Keratinocyte (primary cell): Measurements from ENCODE around the gene ZC3H4. TPM values are rescaled to one million over a fixed set of nuclear protein-coding genes. Genes with fewer than 3 reads are reported as not detected.

Source experiments
- DNase-seq: peaks from one replicate; pipeline ENCODE4 v3.0.0-alpha.2; 2011; ENCODE audit warnings: low read depth, missing footprints, low spot score
- FAIRE-seq: peaks from 2 replicates; lab custom pipeline; 2011; peaks lifted over from hg19 to GRCh38; lab: Jason Lieb, UNC
- H2AFZ ChIP-seq: 2 replicates; pipeline ENCODE4 v1.6.0; 2012; ENCODE audit warnings: low read length, control low read depth, inconsistent platforms; ENCODE audit not compliant: control insufficient read depth
- H3K27ac ChIP-seq: 2 replicates; pipeline ENCODE4 v1.5.1; 2011; ENCODE audit warnings: low read length; ENCODE audit not compliant: control insufficient read depth, insufficient read depth
- H3K27me3 ChIP-seq: 3 replicates; pipeline ENCODE4 v1.6.0; 2011; ENCODE audit warnings: low read length; ENCODE audit not compliant: control insufficient read depth, insufficient read depth; ENCODE audit errors: extremely low read depth
- H3K36me3 ChIP-seq, 2 experiments: 2 replicates in 1 of 2; 3 replicates in 1 of 2; pipeline ENCODE4 v1.5.1; 2011; ENCODE audit warnings: low read length in 2 of 2, mild to moderate bottlenecking in 1 of 2; ENCODE audit not compliant: control insufficient read depth in 2 of 2, insufficient read depth in 2 of 2; ENCODE audit errors: extremely low read depth in 1 of 2
- H3K4me1 ChIP-seq: 3 replicates; pipeline ENCODE4 v1.5.1; 2011; ENCODE audit warnings: low read length; ENCODE audit not compliant: control insufficient read depth, insufficient read depth; ENCODE audit errors: extremely low read depth
- H3K4me2 ChIP-seq: 3 replicates; pipeline ENCODE4 v1.6.0; 2011; ENCODE audit warnings: low read depth, low read length; ENCODE audit not compliant: control insufficient read depth, insufficient read depth; ENCODE audit errors: extremely low read depth
- H3K4me3 ChIP-seq, 3 experiments: fragments of 200-600 bp in 1 of 3; sonication (generic) in 1 of 3; 2 replicates in 2 of 3; 3 replicates in 1 of 3; pipeline ENCODE4 v1.5.1; 2011 to 2016; ENCODE audit warnings: low read length in 3 of 3, mild to moderate bottlenecking in 3 of 3, control low read depth in 2 of 3, inconsistent platforms in 1 of 3, low read depth in 1 of 3, mixed read lengths in 1 of 3, mixed run types in 1 of 3, moderate library complexity in 1 of 3; ENCODE audit not compliant: control insufficient read depth in 2 of 3, insufficient read depth in 2 of 3; ENCODE audit errors: extremely low read depth in 1 of 3
- H3K79me2 ChIP-seq: 2 replicates; pipeline ENCODE4 v1.6.0; 2012; ENCODE audit warnings: low read length; ENCODE audit not compliant: control insufficient read depth, insufficient read depth
- H3K9ac ChIP-seq: 3 replicates; pipeline ENCODE4 v1.6.0; 2011; ENCODE audit warnings: low read length; ENCODE audit not compliant: control insufficient read depth, insufficient read depth; ENCODE audit errors: extremely low read depth
- H3K9me1 ChIP-seq: 3 replicates; pipeline ENCODE4 v1.6.0; 2011; ENCODE audit warnings: low read length; ENCODE audit not compliant: control insufficient read depth, insufficient read depth; ENCODE audit errors: extremely low read depth
- H3K9me3 ChIP-seq: 2 replicates; pipeline ENCODE4 v1.5.1; 2012; ENCODE audit warnings: low read depth, low read length; ENCODE audit not compliant: control insufficient read depth
- H4K20me1 ChIP-seq: 3 replicates; pipeline ENCODE4 v1.6.0; 2011; ENCODE audit warnings: low read length; ENCODE audit not compliant: control insufficient read depth, insufficient read depth; ENCODE audit errors: extremely low read depth
- EZH2 ChIP-seq: IDR thresholded peaks from one replicate; pipeline ENCODE4 v1.6.1; 2012; ENCODE audit warnings: inconsistent platforms, mild to moderate bottlenecking, low read length, moderate library complexity
- dilution Hi-C: fragments of 300-500 bp; cut with MboI; formaldehyde crosslinking; loops from one replicate; pipeline ENCODE4 v1.7.0; 2020; ENCODE audit warnings: low sequenced_read_pairs; ENCODE audit not compliant: extremely low pct_ligation_motif_present
- polyA minus RNA-seq, 3 experiments: library from RNA; depleted of rRNA, polyadenylated mRNA; stranded (reverse); fragments of >200 nt; gene quantifications; 1 replicate in 1 of 3; 2 replicates in 1 of 3; 3 replicates in 1 of 3; pipeline ENCODE4 v1.2.3, GENCODE V29; 2011
- polyA plus RNA-seq, 5 experiments: library from polyadenylated mRNA; depleted of rRNA in 3 of 5; stranded (reverse) in 3 of 5; stranded (forward) in 1 of 5; unstranded in 1 of 5; fragments of >200 nt; gene quantifications; 1 replicate in 1 of 5; 2 replicates in 3 of 5; 3 replicates in 1 of 5; pipeline versions ENCODE4 v1.2.1 to v1.2.3, GENCODE V29; 2011 to 2012; ENCODE audit warnings: missing spikeins in 2 of 5, low read depth in 1 of 5, low replicate concordance in 1 of 5
- TF ChIP-seq, protein P1 (sequence below), 3 experiments: IDR thresholded peaks in 1 of 3; conservative IDR thresholded peaks in 1 of 3; optimal IDR thresholded peaks in 1 of 3; 2 replicates in 2 of 3; 3 replicates in 1 of 3; pipeline versions ENCODE3 to v1.5.1; 2011; ENCODE audit warnings: low read length in 3 of 3, mild to moderate bottlenecking in 3 of 3, moderate library complexity in 2 of 3, control low read depth in 1 of 3, inconsistent platforms in 1 of 3; ENCODE audit not compliant: insufficient read depth in 2 of 3; ENCODE audit errors: extremely low read depth in 1 of 3

ZC3H4 gene
- polyA plus RNA-seq = 2.9 to 12.6 TPM (median 5.6 TPM) in 3 replicates
- 14.6 TPM for polyA plus RNA-seq (2011; ENCODE audit: low read depth)
- polyA plus RNA-seq (2011; cell fraction: cytosol; rRNA removed) = 5.8 and 6.6 TPM in 2 replicates
- 21.0 and 21.7 TPM in 2 replicates for polyA plus RNA-seq (2011; cell fraction: nucleus; rRNA removed)
- 11.7 and 33.6 TPM in 2 replicates for polyA plus RNA-seq (2012; ENCODE audit: low replicate concordance)
- polyA minus RNA-seq = 4.5 to 37.4 TPM (median 8.4 TPM) in 3 replicates
- 13.8 TPM for polyA minus RNA-seq (2011; cell fraction: cytosol; rRNA and poly(A)+ RNA removed)
- polyA minus RNA-seq (2011; cell fraction: nucleus; rRNA and poly(A)+ RNA removed) = 13.6 and 27.9 TPM in 2 replicates

DNA sequence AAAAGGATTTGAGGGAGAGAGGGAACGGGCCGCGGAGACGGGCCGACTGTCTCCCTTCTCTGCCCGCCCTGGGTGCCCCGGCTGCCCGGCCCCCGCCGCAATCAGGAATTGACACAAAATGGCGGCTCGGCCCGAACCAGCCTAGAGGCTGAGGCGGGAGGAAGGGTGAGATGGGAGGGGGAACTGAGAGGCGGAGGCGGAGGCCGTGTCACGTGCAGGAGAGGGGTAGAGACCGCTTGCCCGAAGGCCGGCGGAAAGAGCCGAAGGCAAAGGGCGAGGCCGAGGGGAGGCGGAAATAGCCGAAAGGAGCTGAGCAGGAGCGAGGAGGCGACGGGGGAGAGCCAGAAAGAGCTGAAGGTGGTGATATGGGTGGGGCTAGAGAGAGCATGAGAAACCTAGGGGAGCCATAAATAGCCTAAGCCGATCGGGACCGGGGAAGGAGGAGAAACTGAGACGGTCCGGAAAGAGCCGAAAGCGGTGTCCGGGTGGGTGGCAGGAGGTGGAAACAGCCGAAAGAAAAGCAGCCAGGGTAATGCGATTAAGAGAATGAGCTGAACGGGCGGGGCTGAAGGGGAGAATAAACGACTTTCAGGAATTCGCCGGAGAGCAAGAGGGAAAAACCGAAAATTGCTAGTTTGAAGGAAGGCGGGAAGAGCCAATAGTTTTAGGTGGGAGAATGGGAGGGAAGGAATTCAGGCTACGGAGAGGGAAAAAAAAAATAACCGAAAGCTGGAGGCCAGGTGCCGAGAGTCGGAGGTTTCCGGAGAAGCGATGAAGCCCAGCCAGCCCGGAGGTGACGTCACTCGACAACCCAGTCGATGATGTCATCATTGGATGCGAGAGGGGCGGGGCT lies at the start of gene ZC3H4:
Gene ZC3H4, minus strand, starts transcription at position 780 of the 853 bp plus-strand sequence. CDS start 1,192 bp downstream, outside the sequence.
- Histone ChIP-seq H3K9me1 (no peaks in the 10 kb centered on the region), H3K4me3 (peak within 1 kb of the TSS; percentile 87 to 99 (median 94)), H3K27ac (peak within 1 kb of the TSS; percentile 99), H3K79me2 (peaks cover 30% of the 10 kb centered on the region), H3K4me1 (peaks cover 30% of the 10 kb centered on the region), H4K20me1 (no peaks in the 10 kb centered on the region), H3K9ac (peak within 1 kb of the TSS; percentile 99), H3K4me2 (peak within 1 kb of the TSS; percentile 93), H3K9me3 (no peaks in the 10 kb centered on the region), H3K36me3 (peaks cover 4 to 16% of the 10 kb centered on the region in 2 experiments), H2AFZ (peak within 1 kb of the TSS; percentile 82), H3K27me3 (no peaks in the 10 kb centered on the region)
- DNase-seq (peak; percentile 88), FAIRE-seq (peak; percentile 85)
- dilution Hi-C loops = no loop called here
- TF ChIP-seq, protein P1, sequence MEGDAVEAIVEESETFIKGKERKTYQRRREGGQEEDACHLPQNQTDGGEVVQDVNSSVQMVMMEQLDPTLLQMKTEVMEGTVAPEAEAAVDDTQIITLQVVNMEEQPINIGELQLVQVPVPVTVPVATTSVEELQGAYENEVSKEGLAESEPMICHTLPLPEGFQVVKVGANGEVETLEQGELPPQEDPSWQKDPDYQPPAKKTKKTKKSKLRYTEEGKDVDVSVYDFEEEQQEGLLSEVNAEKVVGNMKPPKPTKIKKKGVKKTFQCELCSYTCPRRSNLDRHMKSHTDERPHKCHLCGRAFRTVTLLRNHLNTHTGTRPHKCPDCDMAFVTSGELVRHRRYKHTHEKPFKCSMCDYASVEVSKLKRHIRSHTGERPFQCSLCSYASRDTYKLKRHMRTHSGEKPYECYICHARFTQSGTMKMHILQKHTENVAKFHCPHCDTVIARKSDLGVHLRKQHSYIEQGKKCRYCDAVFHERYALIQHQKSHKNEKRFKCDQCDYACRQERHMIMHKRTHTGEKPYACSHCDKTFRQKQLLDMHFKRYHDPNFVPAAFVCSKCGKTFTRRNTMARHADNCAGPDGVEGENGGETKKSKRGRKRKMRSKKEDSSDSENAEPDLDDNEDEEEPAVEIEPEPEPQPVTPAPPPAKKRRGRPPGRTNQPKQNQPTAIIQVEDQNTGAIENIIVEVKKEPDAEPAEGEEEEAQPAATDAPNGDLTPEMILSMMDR (optimal IDR thresholded peaks at IDR 0.05 in 1 of 3, IDR thresholded peaks at IDR 0.05 in 1 of 3, conservative IDR thresholded peaks at IDR 0.05 in 1 of 3; ENCODE audit: extremely low read depth in 1 of 3, insufficient read depth in 2 of 3, low read length in 3 of 3) = no peak
- no peak for TF ChIP-seq EZH2

DNA sequence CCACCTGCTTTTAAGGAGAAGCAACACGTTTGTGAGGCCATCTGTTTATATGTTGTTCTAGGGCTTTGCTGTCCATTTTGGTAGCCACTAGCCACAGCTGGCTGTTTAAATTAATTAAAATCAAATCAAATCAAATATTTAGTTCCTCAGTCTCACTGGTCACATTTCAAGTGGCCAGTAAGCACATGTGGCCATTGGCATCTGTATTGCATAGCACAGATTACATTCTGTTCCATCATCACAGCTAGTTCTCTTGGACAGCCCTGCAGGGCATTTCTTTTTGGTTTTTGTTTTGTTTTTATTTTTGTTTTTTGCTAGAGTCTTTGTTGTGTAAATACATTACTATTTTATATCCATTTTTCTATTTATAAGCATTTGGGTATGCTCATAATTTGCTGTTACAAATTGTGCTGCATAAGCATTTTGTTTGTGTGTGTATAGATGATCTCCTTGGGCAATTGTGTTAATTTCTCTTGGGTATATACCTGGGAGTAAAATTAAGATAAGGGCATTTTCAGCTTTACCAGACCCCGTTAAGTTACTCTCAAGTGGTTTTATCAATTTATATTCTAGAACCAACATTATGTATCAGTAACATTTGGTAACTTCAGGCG lies 48.4 kb upstream of the ZC3H4 start:
- DNase-seq (no peak), FAIRE-seq (no peak)
- Histone ChIP-seq H3K9ac (no peak overlapping the region), H3K79me2 (peaks cover 14% of the 10 kb centered on the region), H4K20me1 (peaks cover 7% of the 10 kb centered on the region), H3K4me2 (no peak overlapping the region), H3K4me3 (no peak overlapping the region), H2AFZ (no peak overlapping the region), H3K27me3 (no peaks in the 10 kb centered on the region), H3K4me1 (peaks cover 25% of the 10 kb centered on the region), H3K36me3 (peaks cover 0 to 30% of the 10 kb centered on the region in 2 experiments), H3K9me3 (no peaks in the 10 kb centered on the region), H3K9me1 (no peaks in the 10 kb centered on the region), H3K27ac (no peak overlapping the region)
- dilution Hi-C loops = no loop called here
- TF ChIP-seq EZH2 = no peak
- TF ChIP-seq, protein P1 (optimal IDR thresholded peaks at IDR 0.05 in 1 of 3, IDR thresholded peaks at IDR 0.05 in 1 of 3, conservative IDR thresholded peaks at IDR 0.05 in 1 of 3; ENCODE audit: extremely low read depth in 1 of 3, insufficient read depth in 2 of 3, low read length in 3 of 3) = no peak
